Suprapubic skin (tissue), 4 donors: ENCODE results near the gene ADAT3. TPM values are rescaled to one million over a fixed set of nuclear protein-coding genes. Genes with fewer than 3 reads are reported as not detected.

Experiments
- DNase-seq, 2 donors: peaks; one replicate each; pipeline ENCODE4 v3.0.0-alpha.2; 2019; ENCODE audit warnings: low spot score in 2 of 2
- H3K27ac ChIP-seq: fragments of 200-600 bp; sonication (generic); one replicate; pipeline ENCODE4 v1.5.1; 2019
- H3K27me3 ChIP-seq: fragments of 200-600 bp; sonication (generic); one replicate; pipeline ENCODE4 v1.5.1; 2019
- H3K36me3 ChIP-seq: fragments of 200-600 bp; sonication (generic); one replicate; pipeline ENCODE4 v1.5.1; 2019
- H3K4me1 ChIP-seq: fragments of 200-600 bp; sonication (generic); one replicate; pipeline ENCODE4 v1.5.1; 2019
- H3K4me3 ChIP-seq: fragments of 200-600 bp; sonication (generic); one replicate; pipeline ENCODE4 v1.5.1; 2019; ENCODE audit warnings: mild to moderate bottlenecking
- H3K9me3 ChIP-seq: fragments of 200-600 bp; sonication (generic); one replicate; pipeline ENCODE4 v1.5.1; 2019
- CTCF ChIP-seq, 2 donors: fragments of 200-600 bp in 1 of 2; fragments of 450-650 bp in 1 of 2; sonication (generic) in 1 of 2; IDR thresholded peaks; one replicate each; pipeline ENCODE4 v1.5.1; 2016 to 2019; ENCODE audit warnings: antibody characterized with exemption in 2 of 2, mild to moderate bottlenecking in 1 of 2, moderate library complexity in 1 of 2
- EP300 ChIP-seq: sonication (generic); formaldehyde crosslinking; IDR thresholded peaks from one replicate; pipeline ENCODE4 v1.6.1; 2017; ENCODE audit warnings: antibody characterized with exemption
- POLR2A ChIP-seq, 2 donors: fragments of 450-650 bp; IDR thresholded peaks; one replicate each; pipeline ENCODE4 v1.6.1; 2017; ENCODE audit warnings: antibody characterized with exemption in 2 of 2, mild to moderate bottlenecking in 2 of 2, moderate library complexity in 2 of 2
- POLR2AphosphoS5 ChIP-seq, 3 donors: sonication (generic); formaldehyde crosslinking; IDR thresholded peaks; one replicate each; pipeline ENCODE4 v1.6.1; 2017; ENCODE audit warnings: antibody characterized with exemption in 3 of 3
- WGBS: methylation state at CpG from one replicate; pipeline ENCODE4 v1.1.5; 2018; 5-methylcytosine and 5-hydroxymethylcytosine counted together
- total RNA-seq, 4 donors: library from RNA; depleted of rRNA; stranded (reverse); fragments of >200 nt; gene quantifications; one replicate each; pipeline ENCODE4 v1.1.0, GENCODE V29; 2016

Gene ADAT3
- total RNA-seq, 4 donors from 2014 or later, result 13.4 to 26.7 (median 22.3) TPM

DNA sequence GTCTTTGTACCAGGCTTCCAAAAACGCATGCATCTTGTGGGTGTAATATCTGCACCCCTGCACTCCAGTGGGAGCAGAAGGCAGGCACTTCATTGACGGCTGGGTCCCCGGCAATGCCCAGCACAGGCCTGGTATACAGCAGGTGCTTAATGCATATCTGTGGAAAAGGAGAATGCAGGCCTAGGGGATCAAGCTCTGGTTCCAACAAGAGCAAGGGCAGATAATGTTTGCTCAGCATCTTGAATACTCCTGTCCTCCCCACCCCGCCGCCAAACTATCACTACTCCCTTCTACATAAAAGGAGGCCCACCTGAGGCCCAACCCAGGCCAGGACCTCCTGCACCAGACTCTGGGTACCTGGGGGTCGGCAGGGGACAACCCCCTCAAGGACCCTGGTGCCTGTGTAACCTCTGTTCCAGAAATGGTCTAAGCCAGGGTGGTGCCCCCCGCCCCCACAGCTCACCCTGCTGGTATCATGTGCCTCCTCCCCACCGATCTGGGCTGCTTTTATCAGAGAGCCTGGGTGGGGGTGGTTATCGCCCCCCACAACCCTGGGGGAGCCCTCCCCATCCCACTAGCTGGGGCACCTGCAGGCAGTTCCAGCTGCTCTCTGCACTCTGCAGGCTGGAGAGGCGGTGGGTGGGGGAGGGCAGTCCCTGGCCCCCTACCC lies 46.7 kb upstream of the ADAT3 start:
- Histone ChIP-seq H3K27me3 (no peaks in the 10 kb centered on the region), H3K27ac (peak overlapping the region; percentile 88), H3K4me3 (no peak overlapping the region), H3K9me3 (no peaks in the 10 kb centered on the region), H3K36me3 (no peaks in the 10 kb centered on the region), H3K4me1 (peaks cover 90% of the 10 kb centered on the region)
- DNase-seq, result no peak
- 49% methylated on average over 8 of the region's 10 CpGs for WGBS
- TF ChIP-seq EP300, result no peak
- TF ChIP-seq CTCF (IDR thresholded peaks at IDR 0.05), result no peak
- no peak for TF ChIP-seq POLR2A (IDR thresholded peaks at IDR 0.05)
- TF ChIP-seq POLR2AphosphoS5 (IDR thresholded peaks at IDR 0.05), result no peak

- Histone ChIP-seq H3K9me3 (no peaks in the 10 kb centered on the region), H3K27me3 (no peaks in the 10 kb centered on the region), H3K36me3 (no peaks in the 10 kb centered on the region), H3K27ac (peak overlapping the region; percentile 26), H3K4me1 (peaks cover 85% of the 10 kb centered on the region), H3K4me3 (peak overlapping the region; percentile 91)
- no peak for TF ChIP-seq POLR2A (IDR thresholded peaks at IDR 0.05)
- TF ChIP-seq EP300, result no peak
- no peak for TF ChIP-seq CTCF (IDR thresholded peaks at IDR 0.05)
- no peak for DNase-seq
- WGBS, result 43% methylated on average over 14 of the region's 18 CpGs
These were observed 45.8 kb upstream of the ADAT3 start for GRCh38 chr19:1859331-1859781.

DNA sequence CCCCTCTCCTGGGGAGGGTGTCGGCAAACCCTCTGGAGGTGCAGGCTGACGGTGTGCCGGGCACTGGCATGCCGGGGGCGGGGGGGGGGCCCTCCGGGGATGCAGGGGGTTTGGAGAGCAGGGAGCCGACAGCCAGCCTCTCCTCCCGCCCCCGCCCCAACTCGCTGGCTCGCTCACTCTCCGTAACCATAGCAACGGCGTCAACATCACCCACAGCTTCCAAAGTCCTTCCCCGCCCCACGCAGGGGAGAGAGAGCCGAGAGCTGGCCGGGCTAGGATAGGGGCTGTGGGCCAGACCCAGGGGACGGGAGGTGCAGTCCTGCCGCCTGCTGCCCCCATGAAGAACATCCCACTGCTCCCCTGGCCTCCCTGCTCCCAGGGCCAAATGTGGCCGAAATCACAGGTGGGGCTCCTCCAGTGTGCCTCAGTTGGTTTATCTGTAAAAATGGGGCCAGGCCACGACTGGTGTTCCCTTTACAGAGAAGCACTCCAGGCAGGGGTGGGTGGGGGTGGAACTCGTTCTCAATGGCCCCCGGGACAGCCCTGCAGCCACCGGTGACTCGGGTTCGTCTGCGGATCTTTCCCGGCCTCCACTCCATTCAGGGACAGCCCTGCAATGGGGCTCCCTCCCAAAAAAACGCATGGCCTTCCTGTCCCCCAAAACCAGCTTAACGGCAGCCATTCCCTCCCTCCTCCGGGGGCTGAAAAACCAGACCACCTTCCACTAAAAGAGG lies 45.0 kb upstream of the ADAT3 start:
- Histone ChIP-seq H3K9me3 (no peaks in the 10 kb centered on the region), H3K4me1 (peaks cover 85% of the 10 kb centered on the region), H3K27ac (peak overlapping the region; percentile 26), H3K4me3 (peak overlapping the region; percentile 91), H3K27me3 (no peaks in the 10 kb centered on the region), H3K36me3 (no peaks in the 10 kb centered on the region)
- TF ChIP-seq POLR2AphosphoS5 (IDR thresholded peaks at IDR 0.05), result no peak
- TF ChIP-seq POLR2A (IDR thresholded peaks at IDR 0.05), result no peak
- no peak for TF ChIP-seq CTCF (IDR thresholded peaks at IDR 0.05)
- no peak for TF ChIP-seq EP300
- WGBS, result 18% methylated on average over 13 of the region's 32 CpGs
- no peak for DNase-seq

- H3K27ac ChIP-seq, result no peak overlapping the region
- H3K27me3 ChIP-seq, result no peaks in the 10 kb centered on the region
- 53% methylated on average over 19 of the region's 28 CpGs for WGBS
- no peak for TF ChIP-seq CTCF (IDR thresholded peaks at IDR 0.05)
- TF ChIP-seq POLR2A (IDR thresholded peaks at IDR 0.05), result no peak
- no peak for TF ChIP-seq EP300
- no peak for TF ChIP-seq POLR2AphosphoS5 (IDR thresholded peaks at IDR 0.05)
- peaks cover 79% of the 10 kb centered on the region for H3K4me1 ChIP-seq
- no peaks in the 10 kb centered on the region for H3K36me3 ChIP-seq
- peak overlapping the region; percentile 91 for H3K4me3 ChIP-seq
- no peaks in the 10 kb centered on the region for H3K9me3 ChIP-seq
- no peak for DNase-seq
These were observed 44.2 kb upstream of the ADAT3 start for GRCh38 chr19:1860821-1861598.

GRCh38 chr19:1861599-1862031 lies 43.6 kb upstream of the ADAT3 start:
- TF ChIP-seq EP300, result no peak
- no peak for TF ChIP-seq POLR2AphosphoS5 (IDR thresholded peaks at IDR 0.05)
- no peak for TF ChIP-seq CTCF (IDR thresholded peaks at IDR 0.05)
- TF ChIP-seq POLR2A (IDR thresholded peaks at IDR 0.05), result no peak

More at GRCh38 chr19:1861599-1862031, 43.6 kb upstream of the ADAT3 start:
- Histone ChIP-seq H3K4me1 (peaks cover 73% of the 10 kb centered on the region), H3K4me3 (peak overlapping the region; percentile 91), H3K27ac (no peak overlapping the region), H3K27me3 (no peaks in the 10 kb centered on the region), H3K9me3 (no peaks in the 10 kb centered on the region), H3K36me3 (no peaks in the 10 kb centered on the region)
- WGBS, result 33% methylated on average over 23 of the region's 23 CpGs
- no peak for DNase-seq
